ENCODE data around the gene PARVA.

PARVA gene

GRCh38 chr11:12441231-12441861 is 64.0 kb downstream of the PARVA start:
- H3K36me3 Mint-ChIP-seq, result no peaks in the 10 kb centered on the region
- H3K27ac Mint-ChIP-seq, result no peak overlapping the region
- ATAC-seq (ENCODE audit: low read depth), result no peak
- H3K9me3 Mint-ChIP-seq, result peaks cover 3% of the 10 kb centered on the region
- no peaks in the 10 kb centered on the region for H3K27me3 Mint-ChIP-seq
- H3K4me3 Mint-ChIP-seq, result no peak overlapping the region
- H3K4me1 Mint-ChIP-seq, result peaks cover 4% of the 10 kb centered on the region
- DNase-seq (ENCODE audit: low spot score in 2 of 2), result no peak

GRCh38 chr11:12444601-12445000 is 67.2 kb downstream of the PARVA start:
- Mint-ChIP-seq H3K4me1 (peaks cover 3% of the 10 kb centered on the region), H3K4me3 (no peak overlapping the region), H3K27ac (no peak overlapping the region), H3K27me3 (no peaks in the 10 kb centered on the region), H3K36me3 (no peaks in the 10 kb centered on the region), H3K9me3 (peaks cover 3% of the 10 kb centered on the region)
- no peak for ATAC-seq (ENCODE audit: low read depth)
- DNase-seq (ENCODE audit: low spot score in 2 of 2), result no peak

- Mint-ChIP-seq H3K4me1 (no peaks in the 10 kb centered on the region), H3K36me3 (no peaks in the 10 kb centered on the region), H3K4me3 (no peak overlapping the region), H3K9me3 (no peaks in the 10 kb centered on the region), H3K27me3 (no peaks in the 10 kb centered on the region), H3K27ac (no peak overlapping the region)
- DNase-seq (ENCODE audit: low spot score in 2 of 2) (no peak), ATAC-seq (ENCODE audit: low read depth) (no peak)
These were observed 67.6 kb downstream of the PARVA start for GRCh38 chr11:12445001-12445400.

- Mint-ChIP-seq H3K9me3 (no peaks in the 10 kb centered on the region), H3K27me3 (no peaks in the 10 kb centered on the region), H3K4me1 (no peaks in the 10 kb centered on the region), H3K4me3 (no peak overlapping the region), H3K27ac (no peak overlapping the region), H3K36me3 (no peaks in the 10 kb centered on the region)
- ATAC-seq (ENCODE audit: low read depth) (no peak), DNase-seq (ENCODE audit: low spot score in 2 of 2) (no peak)
These were observed 69.5 kb downstream of the PARVA start for GRCh38 chr11:12446863-12447262.

GRCh38 chr11:12448131-12448939 is 71.0 kb downstream of the PARVA start:
- no peaks in the 10 kb centered on the region for H3K27me3 Mint-ChIP-seq
- no peak overlapping the region for H3K27ac Mint-ChIP-seq
- no peak overlapping the region for H3K4me3 Mint-ChIP-seq
- DNase-seq (ENCODE audit: low spot score in 2 of 2), result no peak
- no peaks in the 10 kb centered on the region for H3K36me3 Mint-ChIP-seq
- no peak for ATAC-seq (ENCODE audit: low read depth)
- H3K9me3 Mint-ChIP-seq, result no peaks in the 10 kb centered on the region
- H3K4me1 Mint-ChIP-seq, result no peaks in the 10 kb centered on the region

GRCh38 chr11:12449961-12450715 is 72.8 kb downstream of the PARVA start:
- no peaks in the 10 kb centered on the region for H3K27me3 Mint-ChIP-seq
- ATAC-seq (ENCODE audit: low read depth) (no peak), DNase-seq (ENCODE audit: low spot score in 2 of 2) (no peak)
- H3K36me3 Mint-ChIP-seq, result no peaks in the 10 kb centered on the region
- no peak overlapping the region for H3K27ac Mint-ChIP-seq
- H3K4me1 Mint-ChIP-seq, result no peaks in the 10 kb centered on the region
- H3K9me3 Mint-ChIP-seq, result no peaks in the 10 kb centered on the region
- no peak overlapping the region for H3K4me3 Mint-ChIP-seq

- Mint-ChIP-seq H3K9me3 (no peaks in the 10 kb centered on the region), H3K4me3 (no peak overlapping the region), H3K4me1 (no peaks in the 10 kb centered on the region), H3K36me3 (no peaks in the 10 kb centered on the region), H3K27me3 (no peaks in the 10 kb centered on the region), H3K27ac (no peak overlapping the region)
- no peak for ATAC-seq (ENCODE audit: low read depth)
- DNase-seq (ENCODE audit: low spot score in 2 of 2), result no peak
These were observed 73.9 kb downstream of the PARVA start for GRCh38 chr11:12451179-12451814.

- no peak for DNase-seq (ENCODE audit: low spot score in 2 of 2)
- no peak for ATAC-seq (ENCODE audit: low read depth)
- Mint-ChIP-seq H3K27ac (no peak overlapping the region), H3K9me3 (no peaks in the 10 kb centered on the region), H3K4me3 (no peak overlapping the region), H3K4me1 (no peaks in the 10 kb centered on the region), H3K27me3 (peaks cover 3% of the 10 kb centered on the region), H3K36me3 (no peaks in the 10 kb centered on the region)
These were observed 75.9 kb downstream of the PARVA start for GRCh38 chr11:12453243-12453642.

- Mint-ChIP-seq H3K4me1 (no peaks in the 10 kb centered on the region), H3K4me3 (no peak overlapping the region), H3K27me3 (peaks cover 3% of the 10 kb centered on the region), H3K9me3 (no peaks in the 10 kb centered on the region), H3K36me3 (no peaks in the 10 kb centered on the region), H3K27ac (no peak overlapping the region)
- no peak for DNase-seq (ENCODE audit: low spot score in 2 of 2)
- ATAC-seq (ENCODE audit: low read depth), result no peak
These were observed 77.4 kb downstream of the PARVA start for GRCh38 chr11:12454782-12455181.

- Mint-ChIP-seq H3K27me3 (peaks cover 3% of the 10 kb centered on the region), H3K27ac (no peak overlapping the region), H3K9me3 (no peaks in the 10 kb centered on the region), H3K4me3 (no peak overlapping the region), H3K4me1 (no peaks in the 10 kb centered on the region), H3K36me3 (no peaks in the 10 kb centered on the region)
- DNase-seq (ENCODE audit: low spot score in 2 of 2), result no peak
- ATAC-seq (ENCODE audit: low read depth), result no peak
These were observed 78.6 kb downstream of the PARVA start for GRCh38 chr11:12455938-12456337.

GRCh38 chr11:12456651-12457579 is 79.5 kb downstream of the PARVA start:
- H3K27me3 Mint-ChIP-seq, result peaks cover 3% of the 10 kb centered on the region
- no peak for ATAC-seq (ENCODE audit: low read depth)
- no peak overlapping the region for H3K27ac Mint-ChIP-seq
- no peaks in the 10 kb centered on the region for H3K36me3 Mint-ChIP-seq
- H3K9me3 Mint-ChIP-seq, result no peaks in the 10 kb centered on the region
- DNase-seq (ENCODE audit: low spot score in 2 of 2), result no peak
- H3K4me1 Mint-ChIP-seq, result no peaks in the 10 kb centered on the region
- no peak overlapping the region for H3K4me3 Mint-ChIP-seq

- H3K27ac Mint-ChIP-seq, result no peak overlapping the region
- H3K9me3 Mint-ChIP-seq, result no peaks in the 10 kb centered on the region
- DNase-seq (ENCODE audit: low spot score in 2 of 2) (no peak), ATAC-seq (ENCODE audit: low read depth) (no peak)
- no peak overlapping the region for H3K4me3 Mint-ChIP-seq
- H3K36me3 Mint-ChIP-seq, result no peaks in the 10 kb centered on the region
- peaks cover 3% of the 10 kb centered on the region for H3K27me3 Mint-ChIP-seq
- no peaks in the 10 kb centered on the region for H3K4me1 Mint-ChIP-seq
These were observed 80.7 kb downstream of the PARVA start for GRCh38 chr11:12458042-12458441.

- ATAC-seq (ENCODE audit: low read depth) (no peak), DNase-seq (ENCODE audit: low spot score in 2 of 2) (no peak)
- H3K27ac Mint-ChIP-seq, result no peak overlapping the region
- H3K27me3 Mint-ChIP-seq, result peaks cover 3% of the 10 kb centered on the region
- no peaks in the 10 kb centered on the region for H3K36me3 Mint-ChIP-seq
- no peak overlapping the region for H3K4me3 Mint-ChIP-seq
- peaks cover 2% of the 10 kb centered on the region for H3K9me3 Mint-ChIP-seq
- no peaks in the 10 kb centered on the region for H3K4me1 Mint-ChIP-seq
These were observed 82.0 kb downstream of the PARVA start for GRCh38 chr11:12459374-12459773.
